Gastroesophageal sphincter (tissue), 4 donors: ENCODE data around the gene PHPT1. TPM values are rescaled to one million over a fixed set of nuclear protein-coding genes. Genes with fewer than 3 reads are reported as not detected.

Experiments used
- ATAC-seq: fragments of 150-250 bp; one replicate; pipeline ENCODE4 v1.9.1; 2016; ENCODE audit warnings: mild to moderate bottlenecking, moderate library complexity
- H3K27ac ChIP-seq, 4 donors: fragments of 200-600 bp; sonication (generic) in 3 of 4; 1 replicate in 3 of 4; 2 replicates in 1 of 4; pipeline ENCODE4 v1.5.1; 2016 to 2019
- H3K27me3 ChIP-seq: fragments of 200-600 bp; sonication (generic); one replicate; pipeline ENCODE4 v1.5.1; 2019
- H3K36me3 ChIP-seq, 2 donors: fragments of 200-600 bp; sonication (generic); one replicate each; pipeline ENCODE4 v1.5.1; 2019; ENCODE audit warnings: control low read depth in 1 of 2
- H3K4me1 ChIP-seq, 3 donors: fragments of 200-600 bp; sonication (generic); 1 replicate in 2 of 3; 2 replicates in 1 of 3; pipeline ENCODE4 v1.5.1; 2016 to 2019; ENCODE audit warnings: control low read depth in 2 of 3
- H3K4me3 ChIP-seq, 2 donors: fragments of 200-600 bp; sonication (generic); one replicate each; pipeline ENCODE4 v1.5.1; 2019; ENCODE audit warnings: mild to moderate bottlenecking in 1 of 2, moderate library complexity in 1 of 2
- H3K9me3 ChIP-seq, 3 donors: fragments of 200-600 bp; sonication (generic); one replicate each; pipeline ENCODE4 v1.5.1; 2017 to 2019; ENCODE audit warnings: control low read depth in 2 of 3
- CTCF ChIP-seq, 4 experiments: fragments of 200-600 bp in 2 of 4; fragments of 450-650 bp in 2 of 4; sonication (generic) in 1 of 4; IDR thresholded peaks; one replicate each; pipeline ENCODE4 v1.5.1; 2017 to 2019; ENCODE audit warnings: antibody characterized with exemption in 4 of 4, mild to moderate bottlenecking in 2 of 4, moderate library complexity in 2 of 4
- EP300 ChIP-seq: sonication (generic); formaldehyde crosslinking; IDR thresholded peaks from one replicate; pipeline ENCODE4 v1.6.1; 2017; ENCODE audit warnings: antibody characterized with exemption, mild to moderate bottlenecking
- POLR2A ChIP-seq, 2 donors: fragments of 450-650 bp; IDR thresholded peaks; one replicate each; pipeline ENCODE4 v1.6.1; 2017; ENCODE audit warnings: antibody characterized with exemption in 2 of 2, mild to moderate bottlenecking in 2 of 2, moderate library complexity in 1 of 2
- POLR2AphosphoS5 ChIP-seq: sonication (generic); formaldehyde crosslinking; IDR thresholded peaks from one replicate; pipeline ENCODE4 v1.6.1; 2017; ENCODE audit warnings: antibody characterized with exemption
- WGBS, 2 donors: methylation state at CpG; one replicate each; pipeline ENCODE4 v1.1.5; 2018; ENCODE audit warnings: low coverage in 1 of 2; 5-methylcytosine and 5-hydroxymethylcytosine counted together
- small RNA-seq, 4 donors: library from RNA; depleted of rRNA; stranded (forward); fragments of <200 nt; gene quantifications; one replicate each; pipeline ENCODE3, GENCODE V24; 2016
- total RNA-seq, 4 donors: library from RNA; depleted of rRNA; stranded (reverse); fragments of >200 nt; gene quantifications; one replicate each; pipeline ENCODE4 v1.1.0, GENCODE V29; 2016

The PHPT1 gene
- total RNA-seq, 4 donors from 2014 or later: 33.7 to 63.5 (median 43.7) TPM

- Histone ChIP-seq H3K27ac (no peak overlapping the region), H3K4me1 (peaks cover 2 to 39% (median 19%) of the 10 kb centered on the region in 3 donors), H3K4me3 (no peak overlapping the region), H3K36me3 (peaks cover 0 to 34% of the 10 kb centered on the region in 2 donors), H3K27me3 (no peaks in the 10 kb centered on the region), H3K9me3 (no peaks in the 10 kb centered on the region)
- no peak for TF ChIP-seq EP300
- no peak for TF ChIP-seq POLR2A (IDR thresholded peaks at IDR 0.05)
- no peak for TF ChIP-seq CTCF (IDR thresholded peaks at IDR 0.05)
- TF ChIP-seq POLR2AphosphoS5: no peak
- ATAC-seq: no peak
- WGBS, 2 donors: 41 to 61% methylated on average over 6 to 8 of the region's 9 CpGs
Measured at GRCh38 chr9:136899196-136899595, 50.0 kb downstream of the PHPT1 start.

DNA sequence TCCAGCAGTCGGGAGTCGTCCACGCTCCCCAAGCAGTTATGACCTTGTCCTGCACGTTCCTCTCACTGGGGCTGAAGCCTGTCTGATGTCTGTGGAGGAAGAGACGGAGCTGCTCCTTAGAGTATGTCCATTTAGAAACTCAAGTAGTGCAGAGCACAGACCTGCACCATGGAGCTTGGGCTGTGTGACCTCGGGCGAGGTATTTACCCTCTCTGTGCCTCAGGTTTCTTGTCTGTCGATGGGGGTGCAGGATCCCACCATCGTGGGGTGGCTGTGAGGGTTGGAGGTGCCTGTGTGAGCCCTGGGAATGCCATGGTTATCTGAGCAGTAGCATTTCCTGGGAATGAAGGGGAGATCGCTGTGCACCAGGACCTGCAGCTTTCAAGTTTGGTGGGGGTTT is 51.3 kb downstream of the PHPT1 start:
- WGBS, 2 donors: 84 to 100% methylated on average over 1 to 5 of the region's 10 CpGs
- peaks cover 0 to 26% of the 10 kb centered on the region in 2 donors for H3K36me3 ChIP-seq
- H3K9me3 ChIP-seq: no peaks in the 10 kb centered on the region
- no peak for TF ChIP-seq EP300
- no peak for TF ChIP-seq CTCF (IDR thresholded peaks at IDR 0.05)
- TF ChIP-seq POLR2AphosphoS5: no peak
- TF ChIP-seq POLR2A (IDR thresholded peaks at IDR 0.05): no peak
- H3K27ac ChIP-seq: peak overlapping the region in 2 of 4 donors; percentile 64 to 76
- ATAC-seq: no peak
- peaks cover 2 to 39% (median 19%) of the 10 kb centered on the region in 3 donors for H3K4me1 ChIP-seq
- H3K4me3 ChIP-seq: no peak overlapping the region
- H3K27me3 ChIP-seq: no peaks in the 10 kb centered on the region

Small RNAs within 50 kb of the gene (small RNA-seq; reads per million reads assigned to genes)
- 0 reads per million in 4 donors for gene AL355987.2
- 0 reads per million in 4 donors for gene MIR4292
- 0 reads per million in 4 donors for gene MIR4479

Other genes starting within 250 kb of the PHPT1 start
- 10 to 100 TPM; 38.8 to 81.0 (median 56.4) TPM for gene EGFL7, start 186.5 kb upstream of the PHPT1 start, total RNA-seq
- gene AGPAT2, start 162.0 kb upstream of the PHPT1 start, total RNA-seq: 10 to 100 TPM; 28.8 to 43.6 (median 38.4) TPM
- 10 to 100 TPM in 2 of 4 donors, 1 to 10 TPM in 2; 7.8 to 24.4 (median 11.2) TPM for gene DIPK1B, start 136.8 kb upstream of the PHPT1 start, total RNA-seq
- gene LCN10, start 106.5 kb upstream of the PHPT1 start, total RNA-seq: 10 to 100 TPM in 2 of 4 donors, 1 to 10 TPM in 2; 3.9 to 16.5 (median 9.9) TPM
- gene LCN6, start 100.9 kb upstream of the PHPT1 start, total RNA-seq: 10 to 100 TPM; 16.2 to 31.4 (median 22.7) TPM
- gene LCN8, start 91.2 kb upstream of the PHPT1 start, total RNA-seq: not detected
- not detected for gene LCN15, start 84.9 kb upstream of the PHPT1 start, total RNA-seq
- gene TMEM141, start 58.1 kb upstream of the PHPT1 start, total RNA-seq: 10 to 100 TPM; 33.0 to 51.5 (median 40.4) TPM
- 1 to 10 TPM in 3 of 4 donors, not detected in 1; 1.4 to 3.4 (median 2.0) TPM for gene CCDC183, start 53.1 kb upstream of the PHPT1 start, total RNA-seq
- gene RABL6, start 41.5 kb upstream of the PHPT1 start, total RNA-seq: 100 to 1,000 TPM in 1 of 4 donors, 10 to 100 TPM in 3; 54.8 to 109 (median 71.2) TPM
- gene AJM1, start 6.9 kb upstream of the PHPT1 start, total RNA-seq: 10 to 100 TPM in 1 of 4 donors, 1 to 10 TPM in 3; 2.5 to 10.9 (median 5.7) TPM
- 1 to 10 TPM; 1.0 to 2.2 (median 1.8) TPM for gene MAMDC4, start 2.9 kb downstream of the PHPT1 start, total RNA-seq
- 100 to 1,000 TPM; 283 to 353 (median 323) TPM for gene EDF1, start 16.9 kb downstream of the PHPT1 start, total RNA-seq
- 10 to 100 TPM in 2 of 4 donors, 1 to 10 TPM in 2; 3.8 to 17.1 (median 11.1) TPM for gene TRAF2, start 37.1 kb downstream of the PHPT1 start, total RNA-seq
- 100 to 1,000 TPM; 171 to 310 (median 236) TPM for gene FBXW5, start 95.3 kb downstream of the PHPT1 start, total RNA-seq
- not detected for gene C8G, start 95.8 kb downstream of the PHPT1 start, total RNA-seq
- not detected for gene LCN12, start 102.9 kb downstream of the PHPT1 start, total RNA-seq
- gene PTGDS, start 128.1 kb downstream of the PHPT1 start, total RNA-seq: 100 to 1,000 TPM in 1 of 4 donors, 10 to 100 TPM in 2, 1 to 10 TPM in 1; 7.4 to 132 (median 29.7) TPM
- gene LCNL1, start 133.6 kb downstream of the PHPT1 start, total RNA-seq: under 1 TPM in 2 of 4 donors, not detected in 2; 0.40 TPM
- 10 to 100 TPM; 24.2 to 42.6 (median 36.1) TPM for gene PAXX, start 143.0 kb downstream of the PHPT1 start, total RNA-seq
- gene CLIC3, start 147.2 kb downstream of the PHPT1 start, total RNA-seq: 1 to 10 TPM in 3 of 4 donors, under 1 TPM in 1; 0.81 to 5.4 (median 2.2) TPM
- gene ABCA2, start 178.8 kb downstream of the PHPT1 start, total RNA-seq: 10 to 100 TPM; 13.5 to 24.3 (median 19.3) TPM
- gene FUT7, start 182.7 kb downstream of the PHPT1 start, total RNA-seq: under 1 TPM in 1 of 4 donors, not detected in 3; 0.20 TPM
- gene NPDC1, start 196.8 kb downstream of the PHPT1 start, total RNA-seq: 10 to 100 TPM; 50.4 to 69.9 (median 59.5) TPM
- 1 to 10 TPM in 1 of 4 donors, under 1 TPM in 1, not detected in 2; 0.58 to 1.6 TPM for gene ENTPD2, start 204.7 kb downstream of the PHPT1 start, total RNA-seq
- 1 to 10 TPM in 1 of 4 donors, under 1 TPM in 3; 0.13 to 1.3 (median 0.19) TPM for gene SAPCD2, start 221.1 kb downstream of the PHPT1 start, total RNA-seq
- gene UAP1L1, start 228.1 kb downstream of the PHPT1 start, total RNA-seq: 1 to 10 TPM; 4.2 to 7.3 (median 6.0) TPM
- gene MAN1B1, start 237.6 kb downstream of the PHPT1 start, total RNA-seq: 10 to 100 TPM; 26.1 to 30.2 (median 29.3) TPM